CD4-positive, alpha-beta T cell treated with Interleukin-21 for 1 hour (primary cell): ENCODE data around the gene CSMD2.

Experiments used
- DNase-seq: peaks from one replicate; pipeline ENCODE4 v3.0.0-alpha.2; 2020

Gene CSMD2

DNA sequence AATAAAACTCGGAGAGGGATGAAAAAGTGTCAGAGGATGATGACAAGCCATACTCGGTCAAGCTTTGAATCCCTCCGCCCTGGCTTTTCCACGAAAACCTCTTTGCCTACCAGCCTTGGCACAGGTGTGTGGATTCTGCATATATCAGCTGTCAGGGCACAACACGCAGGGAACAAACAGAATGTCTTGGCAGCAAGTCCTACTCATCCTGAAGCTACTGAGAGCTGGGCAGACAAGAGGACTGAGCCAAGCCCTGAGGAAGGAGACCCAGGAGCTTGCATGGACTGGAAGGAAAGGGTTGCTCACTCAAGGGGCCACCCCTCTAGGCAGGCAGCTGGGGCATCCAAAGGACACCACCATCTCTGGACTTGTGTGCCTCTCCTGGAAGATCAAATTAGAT, 168.7 kb downstream of the CSMD2 start:
- no peak for DNase-seq

GRCh38 chr1:33993301-33993700, 171.7 kb downstream of the CSMD2 start:
- no peak for DNase-seq

DNA sequence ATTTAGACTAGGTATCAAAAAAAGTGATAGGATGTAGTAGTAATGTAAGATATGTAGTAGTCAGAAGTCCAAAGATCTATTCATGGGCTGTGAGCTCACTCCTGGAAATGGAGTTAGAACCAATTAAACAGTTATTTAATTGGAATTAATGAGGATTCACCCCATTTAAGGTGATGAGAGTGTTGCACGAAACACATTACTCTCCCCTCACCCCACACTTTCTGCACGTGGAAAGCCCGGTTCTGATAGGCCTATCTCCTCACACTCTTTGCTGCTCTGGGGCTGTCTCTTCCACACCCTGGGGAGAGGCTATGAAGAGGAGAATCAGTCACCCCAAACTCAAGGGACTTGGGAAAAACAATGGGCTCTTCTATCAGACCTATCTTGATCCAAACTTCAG, 174.7 kb downstream of the CSMD2 start:
- DNase-seq = no peak

DNA sequence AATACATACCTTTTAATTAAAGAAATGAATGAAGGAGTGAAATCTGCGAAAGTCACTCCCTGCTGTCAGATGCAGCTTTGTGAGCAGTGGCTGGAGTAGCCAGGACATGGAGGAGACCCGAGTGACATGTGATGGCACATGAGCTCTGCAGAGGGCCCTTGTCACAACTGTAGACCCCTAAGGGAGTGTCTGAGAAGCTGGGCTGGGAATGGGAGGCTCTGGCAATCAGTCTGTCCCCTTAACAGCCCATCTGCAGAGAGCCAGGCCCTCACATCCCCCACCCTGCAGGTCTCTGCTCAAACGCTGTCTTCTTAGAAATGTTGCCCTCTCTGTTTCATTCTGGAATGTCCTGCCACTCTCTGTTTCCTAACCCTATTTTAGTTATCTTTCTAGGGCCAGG, 176.9 kb downstream of the CSMD2 start:
- no peak for DNase-seq

GRCh38 chr1:33986390-33987095, 178.5 kb downstream of the CSMD2 start:
- no peak for DNase-seq

- no peak for DNase-seq
Observed at GRCh38 chr1:33985656-33986055, 179.4 kb downstream of the CSMD2 start.

- no peak for DNase-seq
Observed at GRCh38 chr1:33984906-33985565, 180.0 kb downstream of the CSMD2 start.

GRCh38 chr1:33982419-33982818, 182.6 kb downstream of the CSMD2 start:
- DNase-seq = no peak

DNA sequence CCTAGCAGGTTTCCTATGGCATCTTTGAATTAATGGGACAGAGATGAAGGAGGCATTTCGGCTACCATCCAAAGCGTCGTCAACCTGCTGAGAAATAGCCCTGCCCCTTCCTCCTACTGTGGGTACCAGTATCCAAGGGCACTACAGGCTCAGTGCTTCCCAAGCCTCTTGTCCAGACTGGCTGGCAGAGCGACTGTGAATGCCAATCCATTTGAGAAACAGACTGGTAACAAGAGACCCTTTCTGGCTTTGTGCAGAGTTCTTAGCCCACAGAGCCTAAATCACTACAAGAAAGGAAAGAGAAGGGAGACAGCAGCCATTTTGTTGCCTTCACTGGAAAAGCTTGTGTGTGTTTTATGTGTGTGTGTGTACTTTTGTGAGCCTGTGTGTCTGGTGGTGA, 185.7 kb downstream of the CSMD2 start:
- DNase-seq = no peak

DNA sequence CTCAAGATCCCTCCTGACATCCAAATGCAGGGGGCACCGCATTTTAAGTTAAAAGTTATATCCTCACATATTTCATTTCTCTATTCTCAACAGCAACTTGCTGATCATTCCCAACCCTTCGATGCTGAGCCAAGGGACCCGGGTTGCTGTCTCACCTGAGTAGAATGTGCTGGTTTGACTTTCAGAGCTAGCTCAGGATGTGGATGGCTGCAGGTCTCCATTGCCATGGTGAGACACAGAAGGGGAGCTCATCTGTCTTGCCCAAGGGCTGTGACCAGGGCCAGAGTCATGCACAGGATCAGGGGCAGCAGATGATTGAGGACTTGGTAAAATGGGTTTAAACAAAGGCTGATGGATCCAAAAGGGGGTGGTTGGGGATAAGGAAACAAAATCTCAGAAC, 189.1 kb downstream of the CSMD2 start:
- DNase-seq = no peak

DNA sequence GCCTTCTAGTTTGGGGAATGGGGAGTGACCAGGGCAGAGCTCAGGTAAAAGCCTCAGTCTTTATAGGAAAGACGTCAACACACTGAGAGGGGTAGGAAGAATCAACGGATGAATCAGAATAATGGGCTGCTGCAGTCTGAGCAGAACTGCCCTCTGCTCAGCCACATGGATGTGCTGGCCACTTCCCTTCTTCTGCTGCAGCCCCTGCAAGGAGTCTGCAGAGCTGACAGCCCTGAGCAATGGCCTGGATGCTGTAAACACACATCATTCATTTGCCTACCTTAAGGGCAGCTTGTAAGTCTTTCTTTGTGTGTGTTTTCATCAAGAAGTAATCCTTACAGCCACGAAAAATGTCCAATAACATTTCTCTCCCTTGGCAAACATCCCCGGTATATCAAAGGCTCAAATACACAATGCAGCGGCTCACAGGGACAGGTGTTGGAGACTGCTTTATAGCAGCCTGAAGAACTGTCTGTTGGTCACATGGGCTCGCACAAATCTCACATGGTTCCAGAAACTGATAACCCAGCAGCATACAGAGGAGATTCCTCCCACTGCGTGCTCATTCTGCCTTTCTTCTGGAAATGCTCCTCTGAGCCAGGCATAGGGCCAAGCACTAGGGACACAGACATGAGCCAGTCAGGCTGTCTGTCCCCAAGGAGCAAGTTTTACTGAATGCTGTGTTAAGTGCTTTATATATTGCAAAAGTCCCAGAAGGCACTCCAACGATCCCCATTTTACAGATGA, 191.1 kb downstream of the CSMD2 start:
- DNase-seq = no peak

DNA sequence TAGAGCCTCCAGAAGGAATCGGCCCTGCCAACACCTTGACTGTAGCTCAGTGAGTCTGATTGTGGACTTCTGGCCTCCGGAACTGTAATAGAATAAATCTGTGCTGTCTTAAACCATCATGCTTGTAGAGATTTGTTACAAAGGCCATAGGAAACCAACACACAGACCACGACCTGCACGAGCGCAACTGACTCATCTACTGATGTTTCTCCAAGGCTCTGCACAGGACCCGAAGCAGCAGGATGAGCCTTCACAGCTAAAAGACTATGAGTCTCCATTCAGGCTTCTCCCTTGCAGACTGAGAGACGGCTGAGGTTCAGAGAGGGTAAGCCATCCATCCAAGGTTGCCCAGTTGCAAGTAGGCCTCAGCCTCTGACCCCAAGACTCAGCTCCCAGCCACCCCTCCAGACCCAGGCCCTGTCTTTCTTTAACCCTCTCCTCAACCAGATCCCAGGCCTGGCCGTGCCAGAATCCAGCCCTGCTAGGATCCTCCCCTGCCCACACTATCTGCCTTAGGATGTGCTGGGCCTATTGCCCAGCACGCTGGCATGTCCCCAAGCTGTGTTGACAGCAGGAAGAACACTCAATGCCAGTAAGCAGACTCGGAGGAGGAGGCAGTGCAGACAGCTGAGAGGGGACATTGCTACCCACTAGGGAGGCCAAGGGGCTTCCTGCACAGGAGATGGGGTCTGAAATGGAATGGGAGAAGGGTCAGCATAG, 192.2 kb downstream of the CSMD2 start:
- DNase-seq = no peak

DNA sequence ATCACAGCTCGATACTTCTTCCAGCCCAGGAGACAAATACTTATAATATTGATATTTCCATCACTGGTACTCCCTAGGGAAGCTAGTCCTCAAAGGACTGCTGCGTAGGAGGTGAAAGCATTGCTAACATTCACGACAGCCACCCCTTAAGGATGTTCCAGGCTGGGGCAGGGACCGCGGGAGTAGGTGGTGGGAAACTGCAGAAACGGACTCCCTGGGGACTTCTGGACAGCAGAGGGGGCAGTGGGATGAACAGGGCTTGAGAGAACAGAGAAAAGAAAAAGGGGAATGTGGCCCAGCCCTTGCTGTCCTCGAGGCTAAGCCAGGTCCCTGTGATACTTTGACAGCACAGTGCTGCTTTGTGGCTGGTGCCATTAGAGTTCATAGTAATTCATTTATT, 193.1 kb downstream of the CSMD2 start:
- no peak for DNase-seq

- no peak for DNase-seq
Observed at GRCh38 chr1:33971018-33971710, 193.9 kb downstream of the CSMD2 start.

DNA sequence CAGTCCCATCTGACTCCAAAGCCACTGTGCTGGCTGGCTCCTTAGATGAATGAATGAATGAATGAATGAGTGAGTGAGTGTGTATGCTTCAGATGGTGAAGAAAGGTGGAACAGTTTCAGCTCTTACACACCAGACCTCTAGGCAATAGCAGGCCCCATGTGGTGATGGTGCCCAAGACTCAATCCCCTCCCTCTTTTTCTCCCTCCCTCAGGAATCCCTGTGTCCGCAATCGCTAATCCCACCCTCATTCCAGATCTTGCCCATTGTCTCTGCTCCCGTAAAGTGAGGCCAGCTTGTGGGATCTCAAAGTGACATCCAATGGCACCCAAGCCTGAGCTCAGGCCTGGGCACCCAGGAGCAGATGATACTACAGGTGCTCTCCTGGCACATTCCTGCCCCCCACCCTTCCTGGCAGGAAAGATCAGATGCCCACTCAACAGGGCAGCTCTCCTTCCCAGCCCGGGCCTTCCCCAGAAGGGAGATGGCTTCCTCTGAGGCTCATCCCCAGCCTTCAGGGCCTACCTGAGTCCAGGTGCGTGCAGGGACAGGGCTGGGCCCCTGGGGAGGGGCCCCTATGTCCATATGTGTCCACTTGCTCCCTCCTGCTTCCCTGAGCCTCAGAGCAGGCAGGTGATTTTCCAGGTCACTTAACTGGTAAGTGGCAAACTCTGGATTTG, 194.7 kb downstream of the CSMD2 start:
- DNase-seq = no peak

- DNase-seq = no peak
Observed at GRCh38 chr1:33966346-33967141, 198.5 kb downstream of the CSMD2 start.

DNA sequence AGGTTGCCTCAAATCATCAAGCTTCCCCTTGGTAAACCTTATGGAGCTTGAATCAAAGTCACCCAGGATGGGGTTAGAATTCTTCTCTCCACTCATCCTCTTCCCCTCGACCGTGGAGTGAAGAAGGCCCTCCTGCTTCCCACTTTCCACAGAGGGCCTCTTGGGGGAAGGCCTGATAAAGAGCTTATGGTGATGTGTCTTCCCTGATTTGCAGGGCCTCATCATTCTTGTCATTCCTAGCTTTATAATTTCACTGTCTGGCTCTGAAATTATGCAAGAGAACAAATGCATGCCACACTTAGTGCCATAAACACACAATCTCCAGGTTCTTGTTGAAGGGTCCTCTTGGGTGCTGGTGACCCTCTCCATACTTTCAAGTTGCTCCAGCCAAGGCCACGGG, 199.9 kb downstream of the CSMD2 start:
- no peak for DNase-seq

GRCh38 chr1:33962061-33962460, 203.0 kb downstream of the CSMD2 start:
- DNase-seq = no peak

DNA sequence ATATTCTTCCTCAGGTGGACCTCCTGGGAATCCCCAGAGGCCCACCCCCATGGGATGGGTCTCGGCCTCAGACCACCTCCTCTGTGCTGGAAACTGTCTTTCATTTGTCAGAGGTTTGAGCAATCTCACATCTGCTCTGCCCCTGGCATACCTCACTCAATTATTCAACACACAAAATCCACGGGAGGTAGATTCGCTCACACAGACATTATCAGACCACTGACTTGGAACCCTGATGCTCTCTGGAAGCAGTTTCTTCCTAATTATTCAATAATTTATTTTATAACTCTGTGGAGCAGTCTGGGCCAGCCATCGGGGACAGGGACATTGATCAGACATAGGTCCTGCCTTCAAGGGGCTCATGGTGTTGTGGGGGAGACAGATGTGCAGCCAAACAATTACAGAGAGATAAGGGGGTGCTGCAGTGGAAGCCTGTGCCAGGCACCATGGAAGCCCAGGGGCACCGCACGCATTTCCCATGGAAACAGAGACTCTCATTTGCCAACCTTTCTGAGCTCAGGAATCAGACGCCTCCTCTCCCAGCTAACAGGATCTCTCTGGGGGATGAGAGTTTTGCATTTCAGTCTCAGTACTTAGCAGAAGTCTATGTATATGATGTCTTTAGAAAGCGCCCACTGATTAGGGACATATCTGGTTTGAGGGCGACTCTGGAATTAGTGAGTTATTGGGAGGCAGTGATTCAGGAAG, 204.7 kb downstream of the CSMD2 start:
- no peak for DNase-seq

GRCh38 chr1:33957854-33958253, 207.2 kb downstream of the CSMD2 start:
- DNase-seq = no peak

DNA sequence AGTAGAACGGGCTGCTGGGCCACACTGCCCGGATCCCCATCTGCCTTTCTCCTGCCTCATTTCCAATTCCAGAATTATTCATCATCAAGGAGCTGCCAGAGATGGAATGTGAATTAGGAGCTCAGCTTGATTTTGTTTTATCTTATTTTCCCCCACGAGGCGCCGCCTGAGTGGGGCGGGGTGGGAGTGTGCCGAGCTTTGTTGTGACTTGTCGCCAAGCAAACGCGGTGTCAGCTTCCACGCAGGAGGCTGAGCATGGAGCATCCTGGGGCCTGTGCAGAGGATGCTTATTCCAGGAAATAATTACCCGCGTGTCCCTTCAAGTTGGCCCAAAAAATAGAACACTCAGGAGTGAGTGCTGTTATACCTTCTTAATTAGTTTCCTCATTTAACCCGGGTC, 209.9 kb downstream of the CSMD2 start:
- DNase-seq = no peak
